Activated naive CD4-positive, alpha-beta T cell treated with anti-CD3 and anti-CD28 coated beads, Interleukin-2, amount 50 U/mL, for 16 hours (primary cell): ENCODE results near the gene MAPK14.
"Not testable (repeated sequence)": the region's sequence is repeated elsewhere in the genome, so short reads cannot be mapped to it uniquely, and the experiment has no call there.

ENCODE experiments used
- DNase-seq: peaks from one replicate; pipeline ENCODE4 v3.0.0-alpha.2; 2020

The MAPK14 gene

DNA sequence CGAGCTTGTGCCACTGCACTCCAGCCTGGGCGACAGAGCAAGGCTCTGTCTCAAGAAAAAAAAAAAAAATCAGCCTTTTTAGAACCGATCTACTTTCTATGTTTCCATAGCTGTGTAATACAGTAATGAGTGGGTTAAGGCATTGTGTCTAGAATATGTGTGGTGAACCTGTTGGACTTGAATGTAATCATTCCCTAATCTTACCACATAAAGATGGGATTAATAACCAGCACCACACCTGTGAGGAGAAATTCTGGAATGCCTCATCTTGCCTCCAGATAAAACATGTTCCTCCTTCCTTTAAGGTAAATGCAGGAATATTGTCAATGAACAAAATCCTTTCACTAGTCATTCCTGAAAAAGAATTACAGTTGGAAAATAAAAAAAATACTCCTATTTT, 43.7 kb downstream of the MAPK14 start:
- DNase-seq: no peak

DNA sequence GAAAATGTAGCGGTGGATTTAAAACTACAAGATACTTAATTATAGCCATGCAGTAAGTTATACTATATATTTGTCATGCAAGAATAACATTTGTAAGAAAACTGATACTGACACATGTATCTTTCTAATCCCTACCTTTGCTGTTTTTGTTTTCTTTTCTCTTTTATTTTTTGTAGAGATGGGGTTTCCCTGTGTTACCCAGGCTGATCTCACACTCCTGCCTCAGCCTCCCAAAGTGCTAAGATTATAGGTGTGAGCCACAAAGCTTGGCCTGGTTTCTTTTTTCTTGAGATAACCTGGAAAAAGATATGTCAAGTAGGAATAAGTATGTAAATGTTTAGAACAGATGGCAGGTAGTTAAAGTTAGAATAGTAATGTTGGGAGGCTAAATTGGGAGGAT, 44.1 kb downstream of the MAPK14 start:
- no peak for DNase-seq

DNA sequence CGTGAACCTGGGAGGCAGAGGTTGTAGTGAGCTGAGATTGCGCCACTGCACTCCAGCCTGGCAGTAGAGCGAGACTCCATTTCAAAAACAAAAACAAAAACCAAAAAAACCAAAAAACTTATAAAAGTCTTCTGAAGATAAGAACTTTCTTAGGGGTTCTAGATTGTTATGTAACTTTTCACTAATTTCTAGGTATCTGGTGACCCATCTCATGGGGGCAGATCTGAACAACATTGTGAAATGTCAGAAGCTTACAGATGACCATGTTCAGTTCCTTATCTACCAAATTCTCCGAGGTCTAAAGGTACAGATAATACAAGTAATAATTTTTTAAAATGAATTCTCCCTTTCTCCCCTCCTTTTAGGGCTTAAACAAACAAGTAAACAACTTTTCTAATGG, 45.1 kb downstream of the MAPK14 start:
- DNase-seq: no peak

DNA sequence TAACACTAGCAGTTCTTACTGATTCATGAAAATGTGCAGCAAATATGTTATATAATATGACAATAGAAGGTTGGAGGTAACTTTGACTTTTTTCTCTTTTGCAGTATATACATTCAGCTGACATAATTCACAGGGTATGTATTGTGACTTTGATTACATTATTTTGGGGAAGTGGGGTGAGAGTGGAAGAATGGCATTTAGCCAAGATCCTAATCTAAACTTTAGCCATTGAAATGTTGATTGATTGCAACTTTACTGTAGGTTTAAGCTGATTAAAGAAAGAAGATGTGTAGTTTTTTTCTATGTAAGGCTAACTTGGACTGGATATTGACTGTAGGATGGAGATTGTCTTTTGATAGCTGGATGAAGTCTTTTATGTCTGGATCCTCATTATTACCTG, 46.0 kb downstream of the MAPK14 start:
- no peak for DNase-seq

DNA sequence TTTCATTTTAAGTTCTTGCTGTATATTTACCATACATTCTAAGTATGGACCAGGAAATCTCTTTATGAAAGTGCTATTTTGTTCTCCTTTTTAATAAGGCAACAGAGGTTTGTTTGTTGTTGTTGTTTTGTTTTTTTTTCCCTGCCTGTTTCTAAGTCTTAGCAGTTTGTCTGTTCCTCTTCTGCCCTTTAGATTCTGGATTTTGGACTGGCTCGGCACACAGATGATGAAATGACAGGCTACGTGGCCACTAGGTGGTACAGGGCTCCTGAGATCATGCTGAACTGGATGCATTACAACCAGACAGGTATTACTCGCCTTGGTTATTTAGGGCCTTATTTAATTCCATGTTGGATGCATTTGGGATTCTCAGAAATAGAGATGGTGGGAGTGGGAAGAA, 48.0 kb downstream of the MAPK14 start:
- no peak for DNase-seq

DNA sequence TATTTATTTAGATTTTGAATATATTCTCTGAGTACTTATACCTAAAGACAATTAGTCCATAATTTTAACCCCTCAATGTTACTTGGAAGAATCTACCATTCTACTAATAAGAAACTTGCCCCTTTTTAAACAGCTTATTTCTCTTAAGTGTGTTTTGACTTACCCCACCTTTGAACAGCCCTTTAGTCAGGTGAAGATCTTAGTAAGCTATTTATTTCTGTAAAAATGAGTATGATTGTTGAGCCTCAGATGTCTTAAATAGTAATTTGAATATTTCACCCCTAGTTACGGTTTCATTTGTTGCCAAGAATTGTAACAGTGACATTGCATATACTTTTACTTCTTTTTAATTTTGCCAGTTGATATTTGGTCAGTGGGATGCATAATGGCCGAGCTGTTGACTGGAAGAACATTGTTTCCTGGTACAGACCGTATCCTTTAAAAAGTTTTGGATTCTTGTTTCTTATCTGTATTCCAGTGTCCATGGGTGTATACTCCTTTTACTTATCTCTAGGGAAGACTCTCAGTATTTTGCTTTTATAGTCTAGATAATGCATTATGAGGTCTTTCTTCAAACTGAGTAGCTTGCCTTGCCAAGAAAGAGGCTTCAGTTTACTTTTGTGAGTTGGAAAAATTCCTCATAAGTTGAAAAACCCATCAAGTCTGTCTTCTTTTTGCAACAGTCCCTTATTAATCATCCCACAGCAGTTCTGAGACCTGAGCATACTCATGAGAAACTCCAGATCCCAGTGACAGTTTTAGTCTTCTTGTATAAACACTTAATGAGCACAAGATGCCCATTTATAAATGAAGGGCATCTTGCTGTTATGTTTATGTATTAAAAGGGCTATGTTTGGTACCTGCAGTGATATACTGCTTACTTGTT, 48.8 kb downstream of the MAPK14 start:
- no peak for DNase-seq

DNA sequence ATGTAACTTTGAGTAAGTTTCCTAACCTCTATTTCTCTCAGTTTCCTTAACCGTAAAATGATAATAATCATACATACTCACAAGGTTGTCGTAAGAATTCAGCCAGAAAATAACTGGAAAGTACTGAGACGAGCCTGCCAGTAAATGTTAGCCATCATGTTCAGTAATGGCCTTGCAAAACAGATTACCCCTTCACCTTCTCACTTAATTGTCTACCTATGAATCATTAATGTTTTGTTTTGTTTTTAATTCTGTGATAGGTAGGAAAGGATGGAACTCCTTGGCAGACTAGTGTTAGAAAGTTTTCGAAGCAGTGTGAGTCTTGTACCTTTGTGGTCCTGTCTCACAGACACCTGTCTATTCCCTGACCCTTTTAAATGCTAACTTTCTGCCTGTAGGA, 50.6 kb downstream of the MAPK14 start:
- DNase-seq: no peak

DNA sequence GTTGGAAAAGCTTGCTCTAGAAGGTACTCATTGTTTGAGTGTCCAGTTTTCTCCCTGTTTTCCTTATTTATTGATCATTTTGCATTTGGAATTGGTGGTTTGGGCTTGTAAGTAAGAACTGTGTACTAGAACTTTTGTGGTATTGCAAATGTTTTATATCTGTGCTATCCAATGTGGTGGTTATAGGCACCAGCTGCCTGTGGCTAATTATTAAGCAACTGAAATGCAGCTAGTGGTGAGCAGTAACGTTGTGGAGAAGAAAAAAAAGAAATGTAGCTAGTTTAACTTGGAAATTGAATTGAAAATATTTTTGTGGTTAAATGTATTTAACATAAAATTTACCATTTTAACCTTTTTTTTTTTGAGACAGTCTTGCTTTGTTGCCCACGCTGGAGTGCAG, 52.0 kb downstream of the MAPK14 start:
- DNase-seq: no peak

DNA sequence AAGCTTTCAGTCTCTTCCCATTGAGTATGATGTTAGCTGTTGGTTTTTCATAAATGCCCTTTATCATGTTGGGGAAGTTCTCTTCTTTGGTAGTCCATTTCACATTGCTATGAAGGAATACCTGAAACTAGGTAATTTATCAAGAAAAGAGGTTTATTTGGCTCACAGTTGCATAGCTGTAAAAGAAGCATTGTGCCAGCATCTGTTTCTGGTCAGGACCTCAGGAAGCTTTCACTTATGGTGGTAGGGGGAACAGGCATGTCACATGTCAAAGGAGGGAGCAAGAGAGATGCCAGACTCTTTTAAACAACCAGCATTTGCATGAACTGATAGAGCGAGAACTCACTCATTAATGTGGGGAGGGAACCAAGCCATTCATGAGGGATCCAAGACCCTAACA, 54.7 kb downstream of the MAPK14 start:
- DNase-seq: no peak

DNA sequence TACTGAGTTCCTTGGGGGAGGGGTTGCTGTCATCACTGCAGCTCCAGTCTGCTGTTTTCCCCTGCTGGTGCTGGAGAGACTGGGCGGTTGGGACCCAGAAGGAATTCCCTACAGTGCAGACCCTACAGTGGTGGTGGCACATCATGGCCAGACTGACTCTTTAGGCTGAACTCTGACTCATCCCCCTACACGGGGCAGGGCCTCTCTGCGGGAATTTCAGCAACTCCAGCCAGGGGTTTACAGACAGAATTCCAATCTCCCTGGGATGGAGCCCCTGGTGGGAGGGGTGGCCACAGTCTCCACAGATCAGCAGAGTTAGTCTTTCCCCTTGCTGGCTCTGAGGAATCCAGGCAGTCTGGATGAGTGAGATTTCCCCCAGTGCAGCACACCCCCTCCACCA, 55.8 kb downstream of the MAPK14 start:
- DNase-seq: no peak

DNA sequence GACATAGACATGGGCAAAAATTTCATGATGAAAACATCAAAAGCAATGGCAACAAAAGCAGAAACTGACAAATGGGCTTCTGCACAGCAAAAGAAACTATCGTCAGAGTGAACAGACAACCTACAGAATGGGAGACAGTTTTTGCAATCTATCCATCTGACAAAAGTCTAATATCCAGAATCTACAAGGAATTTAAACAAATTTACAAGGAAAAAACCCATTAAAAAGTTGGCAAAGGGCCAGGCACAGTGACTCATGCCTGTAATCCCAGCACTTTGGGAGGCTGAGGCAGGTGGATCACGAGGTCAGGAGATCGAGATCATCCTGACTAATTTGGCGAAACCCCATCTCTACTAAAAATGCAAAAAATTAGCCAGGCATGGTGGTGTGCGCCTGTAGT, 60.6 kb downstream of the MAPK14 start:
- not testable (repeated sequence) for DNase-seq

DNA sequence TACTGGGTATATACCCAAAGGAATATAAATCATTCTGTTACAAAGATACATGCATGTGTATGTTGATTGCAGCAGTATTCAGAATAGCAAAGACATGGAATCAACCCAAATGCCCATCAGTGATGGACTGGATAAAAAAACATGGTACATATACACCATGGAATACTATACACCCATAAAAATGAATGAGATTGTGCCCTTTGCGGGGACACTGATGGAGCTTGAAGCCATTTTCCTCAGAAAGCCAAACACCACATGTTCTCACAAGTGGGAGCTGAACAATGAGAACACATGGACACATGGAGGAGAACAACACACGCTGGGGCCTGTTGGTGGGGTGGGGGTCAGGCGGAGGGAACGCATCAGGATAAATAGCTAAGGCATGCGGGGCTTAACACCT, 61.4 kb downstream of the MAPK14 start:
- no peak for DNase-seq

DNA sequence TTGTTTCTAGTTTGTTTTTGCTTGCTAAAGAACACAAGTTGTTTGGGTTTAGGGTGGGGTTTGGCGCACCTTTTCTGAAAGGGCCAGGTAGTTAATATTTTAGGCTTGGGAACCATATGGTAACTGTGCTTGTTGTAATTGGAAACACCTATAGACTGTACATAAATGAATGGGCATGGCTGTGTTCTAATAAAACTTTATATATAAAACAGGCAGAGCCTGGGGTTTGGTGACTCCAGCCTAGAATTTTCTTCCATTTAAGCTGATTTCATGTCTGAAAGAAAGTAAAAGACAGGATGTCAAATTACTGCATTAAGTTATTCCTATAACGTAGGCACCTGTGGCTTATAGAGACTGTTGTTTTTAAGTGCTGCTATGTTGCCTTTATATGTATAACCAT, 66.6 kb downstream of the MAPK14 start:
- no peak for DNase-seq

DNA sequence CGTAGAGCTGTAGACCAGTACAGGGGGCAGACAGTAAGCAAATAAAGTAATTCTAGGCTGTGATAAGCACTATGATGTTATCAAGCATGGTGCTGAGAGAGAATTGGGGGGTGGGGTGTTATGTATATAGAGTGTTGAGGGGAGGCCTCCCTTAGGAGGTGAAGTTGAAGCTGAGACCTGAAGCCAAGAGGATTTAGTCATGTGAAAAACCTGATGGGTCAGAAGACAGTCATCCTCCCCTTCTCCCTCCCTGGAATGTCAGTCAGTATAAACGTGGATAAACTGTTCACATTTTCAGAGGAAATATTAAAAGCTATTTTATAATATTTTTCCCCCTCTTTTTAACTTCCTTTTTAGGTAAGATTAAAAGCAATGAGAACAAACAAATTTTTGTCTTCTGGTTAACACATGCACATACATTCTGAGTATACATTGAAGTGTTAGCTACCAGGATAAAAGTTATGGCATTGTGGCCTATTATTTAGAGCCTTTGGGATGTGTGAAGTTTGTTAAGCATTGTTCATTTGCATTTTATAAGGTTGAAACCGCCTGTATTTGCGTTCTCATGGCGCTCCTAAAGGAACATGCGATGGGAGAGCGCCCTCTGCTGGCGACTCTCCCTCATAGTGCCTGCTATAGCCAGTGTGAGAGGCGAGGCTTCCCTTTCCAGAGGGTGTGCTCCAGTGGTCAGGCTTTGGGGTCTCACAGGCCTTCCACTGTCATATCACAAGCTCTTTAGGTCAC, 67.3 kb downstream of the MAPK14 start:
- peak; percentile 82 for DNase-seq

DNA sequence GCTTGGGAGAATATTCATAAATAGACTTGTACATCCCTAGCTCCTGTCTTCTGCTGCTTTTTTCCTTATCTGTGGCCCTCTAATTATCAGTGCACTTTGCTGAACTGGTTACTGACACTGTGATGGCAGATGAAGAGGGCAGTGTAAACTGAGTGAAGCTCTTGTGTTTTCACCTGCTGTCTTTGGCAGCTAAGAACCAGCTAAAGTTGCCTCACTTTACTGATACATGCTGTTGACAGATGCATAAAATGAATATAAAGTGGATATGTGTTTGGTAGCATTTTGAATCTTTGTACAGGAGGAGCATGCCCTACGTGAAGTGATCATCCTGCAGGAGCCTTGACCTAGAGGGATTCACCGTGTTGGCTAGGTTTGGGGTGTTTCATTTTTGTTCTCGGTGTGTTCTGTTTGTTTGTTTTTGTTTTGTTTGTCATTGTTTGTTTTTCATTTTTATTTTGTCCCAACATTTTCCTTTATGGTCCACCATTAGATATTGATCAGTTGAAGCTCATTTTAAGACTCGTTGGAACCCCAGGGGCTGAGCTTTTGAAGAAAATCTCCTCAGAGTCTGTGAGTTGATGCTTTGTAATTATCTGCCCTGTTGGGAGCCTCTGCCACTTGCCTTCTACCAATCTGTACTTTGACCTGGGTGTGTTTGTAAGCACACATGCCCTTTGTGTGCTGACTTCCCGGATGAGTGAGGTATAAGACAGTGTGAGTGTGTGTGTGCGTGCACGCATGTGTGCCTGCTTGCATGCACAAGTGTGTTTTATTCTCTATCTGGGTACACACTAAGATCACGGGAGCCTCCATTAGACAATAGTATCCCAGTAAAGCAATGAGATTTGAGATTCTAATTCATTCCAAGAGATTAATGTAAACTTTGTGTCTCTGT, 68.1 kb downstream of the MAPK14 start:
- no peak for DNase-seq

DNA sequence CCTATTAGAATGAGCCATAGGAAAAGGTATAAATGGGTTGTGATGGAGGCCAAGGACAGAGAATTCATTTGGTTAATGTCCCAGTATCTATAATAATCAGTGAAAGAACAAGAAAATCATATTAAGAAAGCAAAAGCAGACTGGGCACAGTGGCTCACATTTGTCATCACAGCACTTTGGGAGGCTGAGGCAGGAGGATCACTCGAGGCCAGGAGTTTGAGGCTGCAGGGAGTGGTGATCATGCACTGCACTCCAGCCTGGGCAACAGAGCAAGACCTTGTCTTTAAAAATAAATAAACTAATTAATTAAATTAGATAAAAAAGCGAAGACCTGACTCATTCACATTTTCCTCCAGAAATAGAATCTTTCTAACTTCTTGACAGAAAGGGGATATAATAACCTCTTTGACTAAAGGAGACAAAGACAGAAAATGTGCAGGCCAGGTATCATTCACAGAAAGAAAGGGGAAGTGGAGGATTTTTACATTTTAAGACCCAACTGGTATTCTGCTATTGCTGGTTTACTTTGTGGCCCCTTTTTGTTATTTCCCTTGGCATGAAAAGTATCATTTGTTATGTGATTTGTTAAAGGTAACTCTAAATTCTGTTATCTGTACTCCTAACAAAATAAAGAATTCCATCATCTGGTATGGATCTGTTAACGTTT, 70.8 kb downstream of the MAPK14 start:
- DNase-seq: no peak

DNA sequence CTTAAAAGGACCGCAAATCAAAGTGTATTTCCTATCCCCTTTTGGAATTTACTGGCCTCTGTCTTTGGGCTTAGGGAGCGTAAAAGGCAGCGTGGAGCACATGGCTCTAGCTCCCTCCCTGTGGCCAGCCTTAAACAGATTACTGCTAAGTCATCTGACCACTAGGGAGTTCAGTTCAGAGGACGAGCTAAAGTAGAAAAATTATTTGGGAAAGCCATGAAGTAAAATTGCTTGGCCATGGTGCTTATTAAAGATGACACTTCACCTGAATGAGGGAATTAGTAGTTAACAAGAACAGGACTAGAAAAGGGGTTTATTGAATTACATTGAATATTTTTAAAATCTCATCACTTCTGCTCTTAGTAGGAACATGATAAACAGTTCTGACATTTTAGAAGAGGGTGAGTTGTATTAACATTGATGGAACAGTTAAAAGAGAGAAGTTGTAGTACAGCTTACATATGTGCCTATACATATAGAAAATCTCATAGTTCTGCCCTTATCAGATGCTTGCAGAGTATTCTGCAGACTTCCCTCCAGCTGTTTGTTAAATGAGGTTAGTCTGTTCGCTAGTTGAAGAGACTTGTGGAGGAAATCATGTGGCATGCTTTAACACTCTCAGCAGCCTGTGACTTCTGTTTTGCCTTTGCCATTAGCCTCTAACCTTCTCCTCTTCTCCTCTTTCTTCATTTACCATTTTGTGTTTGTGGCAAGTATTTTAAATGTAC, 71.5 kb downstream of the MAPK14 start:
- no peak for DNase-seq

DNA sequence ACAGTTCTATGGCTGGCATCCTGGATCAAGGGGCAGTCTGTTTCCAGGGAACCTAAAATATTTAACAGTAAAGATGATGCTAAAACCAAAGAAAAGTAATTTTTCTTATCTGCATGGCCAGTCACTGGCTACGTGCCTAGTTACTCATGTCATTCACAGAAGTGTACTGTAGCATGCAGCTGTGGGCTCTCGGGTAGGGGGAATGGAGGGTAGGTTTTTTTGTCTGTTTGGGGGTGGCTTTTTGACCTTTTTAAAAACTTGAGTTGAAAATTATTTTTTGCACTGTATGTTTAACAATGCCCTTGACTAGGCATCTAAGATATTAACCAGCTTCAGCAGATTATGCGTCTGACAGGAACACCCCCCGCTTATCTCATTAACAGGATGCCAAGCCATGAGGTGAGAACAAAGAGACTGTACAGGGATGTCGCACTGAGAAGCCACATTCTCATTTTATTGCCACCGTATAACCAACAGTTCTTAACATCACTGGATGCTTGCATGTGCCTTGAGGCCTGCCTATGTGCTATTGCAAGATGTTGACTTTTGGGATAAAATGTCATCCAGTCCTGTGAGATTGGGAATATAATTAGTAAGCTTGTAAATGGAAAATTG, 72.4 kb downstream of the MAPK14 start:
- DNase-seq: no peak

DNA sequence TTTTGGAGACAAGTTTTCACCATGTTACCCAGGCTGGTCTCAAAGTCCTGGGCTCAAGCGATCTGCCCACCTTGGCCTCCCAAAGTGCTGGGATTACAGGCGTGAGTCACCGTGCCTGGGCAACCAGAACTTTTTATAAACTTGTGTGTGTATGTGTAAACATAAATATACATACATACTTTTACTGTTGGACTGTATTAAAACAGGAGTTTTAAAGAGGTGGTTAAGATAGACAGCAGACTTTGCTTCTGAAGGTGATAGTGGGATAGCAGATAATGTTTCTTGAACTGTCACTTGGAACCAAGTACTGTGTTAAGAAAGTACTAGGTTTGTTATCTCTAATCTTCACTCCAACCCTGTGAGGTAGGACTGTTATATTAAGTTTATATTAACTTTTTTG, 74.1 kb downstream of the MAPK14 start:
- DNase-seq: no peak

DNA sequence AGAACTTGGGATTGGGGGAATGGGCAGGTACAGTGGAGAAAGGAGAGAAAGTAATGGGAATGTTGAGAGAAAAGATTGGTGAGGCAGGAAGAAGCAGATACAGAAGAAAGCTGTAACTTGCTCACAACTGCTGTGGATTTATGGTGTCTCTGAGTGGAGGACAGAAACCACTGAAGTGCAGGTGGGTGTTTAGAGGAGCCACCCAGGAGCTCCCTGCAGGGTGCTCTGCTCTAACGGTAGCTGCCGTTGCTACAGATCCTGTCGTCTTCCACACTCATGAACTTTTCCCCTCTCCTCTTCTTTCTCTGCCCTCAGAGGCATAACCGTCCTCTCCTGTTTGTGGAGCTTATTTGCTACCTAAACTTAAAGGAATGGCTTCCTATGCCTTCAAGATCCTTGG, 75.2 kb downstream of the MAPK14 start:
- DNase-seq: no peak

DNA sequence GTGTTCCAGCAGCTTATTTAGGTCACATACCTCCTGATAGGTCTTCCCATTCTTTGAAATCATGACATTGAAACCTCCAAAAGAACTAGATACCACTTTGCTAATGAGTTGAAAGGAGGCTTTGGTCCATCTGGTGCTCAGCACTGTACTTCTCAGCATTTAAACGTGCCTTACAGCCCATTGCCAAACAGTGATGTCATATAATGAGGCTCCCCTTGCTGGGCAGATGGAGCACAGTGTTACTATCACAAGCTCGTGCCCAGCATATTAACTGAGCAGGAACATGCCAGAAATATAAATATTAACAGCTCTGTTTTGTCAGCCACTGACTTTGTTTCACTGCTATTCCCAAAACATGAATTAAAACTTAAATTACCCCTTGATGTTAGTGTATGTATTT, 77.2 kb downstream of the MAPK14 start:
- DNase-seq: no peak

DNA sequence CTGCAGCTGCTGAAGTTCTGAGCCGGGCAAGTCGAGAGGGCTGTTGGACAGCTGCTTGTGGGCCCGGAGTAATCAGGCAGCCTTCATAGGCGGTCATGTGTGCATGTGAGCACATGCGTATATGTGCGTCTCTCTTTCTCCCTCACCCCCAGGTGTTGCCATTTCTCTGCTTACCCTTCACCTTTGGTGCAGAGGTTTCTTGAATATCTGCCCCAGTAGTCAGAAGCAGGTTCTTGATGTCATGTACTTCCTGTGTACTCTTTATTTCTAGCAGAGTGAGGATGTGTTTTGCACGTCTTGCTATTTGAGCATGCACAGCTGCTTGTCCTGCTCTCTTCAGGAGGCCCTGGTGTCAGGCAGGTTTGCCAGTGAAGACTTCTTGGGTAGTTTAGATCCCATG, 81.5 kb downstream of the MAPK14 start:
- DNase-seq: no peak
